GM15510 (cell line): Measurements from ENCODE around the gene STAM.

Source experiments
- POLR2A ChIP-seq: IDR thresholded peaks from 3 replicates; pipeline ENCODE4 v1.6.1; 2011; ENCODE audit warnings: borderline replicate concordance; ENCODE audit not compliant: insufficient read length; ENCODE audit errors: extremely low read depth

The STAM gene

DNA sequence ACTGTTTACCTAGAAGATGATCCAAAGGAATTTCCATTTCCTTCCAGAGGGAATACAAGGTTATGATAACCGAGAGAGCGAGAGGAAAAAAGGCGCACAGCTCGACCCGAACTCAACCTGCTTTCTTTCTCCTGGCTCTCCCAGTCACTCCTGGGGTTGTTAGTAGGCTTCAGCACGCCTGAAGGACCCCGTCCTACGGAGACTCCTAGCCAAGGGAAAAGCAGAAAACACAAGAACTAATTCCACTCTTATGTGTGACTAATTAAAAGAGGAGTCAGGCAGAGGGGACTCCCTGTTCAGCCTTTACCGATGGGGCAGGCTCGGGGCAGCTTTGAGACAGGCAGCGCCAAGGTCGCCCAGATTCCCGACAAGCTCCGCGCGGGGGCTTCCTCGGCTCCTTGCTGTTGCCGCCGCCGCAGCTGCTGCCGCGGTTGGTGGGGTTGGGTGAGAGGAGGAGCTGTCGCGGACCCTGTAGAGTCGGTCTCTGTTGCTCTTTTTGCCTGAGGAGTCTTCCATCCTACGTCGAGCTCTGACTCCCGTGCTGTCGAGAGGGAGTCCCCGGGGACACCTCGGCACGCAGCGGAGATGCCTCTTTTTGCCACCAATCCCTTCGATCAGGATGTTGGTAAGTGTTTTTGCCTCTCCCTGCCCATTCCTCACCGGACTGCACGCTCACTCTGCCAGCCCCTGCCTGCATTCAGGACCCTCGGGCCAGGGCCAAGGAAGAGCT, at the start of gene STAM:
Gene STAM (plus strand): TSS at position 397 of the 730 bp plus-strand sequence. CDS start 189 bp downstream, at position 586.
- TF ChIP-seq POLR2A = peak; percentile 65

- no peak for TF ChIP-seq POLR2A
These were observed 46.6 kb upstream of the STAM start for GRCh38 chr10:17597386-17597785.

GRCh38 chr10:17599089-17599488, 44.9 kb upstream of the STAM start:
- no peak for TF ChIP-seq POLR2A

- TF ChIP-seq POLR2A = no peak
These were observed 38.0 kb upstream of the STAM start for GRCh38 chr10:17605936-17606335.

GRCh38 chr10:17606547-17607040, 37.4 kb upstream of the STAM start:
- TF ChIP-seq POLR2A = no peak

DNA sequence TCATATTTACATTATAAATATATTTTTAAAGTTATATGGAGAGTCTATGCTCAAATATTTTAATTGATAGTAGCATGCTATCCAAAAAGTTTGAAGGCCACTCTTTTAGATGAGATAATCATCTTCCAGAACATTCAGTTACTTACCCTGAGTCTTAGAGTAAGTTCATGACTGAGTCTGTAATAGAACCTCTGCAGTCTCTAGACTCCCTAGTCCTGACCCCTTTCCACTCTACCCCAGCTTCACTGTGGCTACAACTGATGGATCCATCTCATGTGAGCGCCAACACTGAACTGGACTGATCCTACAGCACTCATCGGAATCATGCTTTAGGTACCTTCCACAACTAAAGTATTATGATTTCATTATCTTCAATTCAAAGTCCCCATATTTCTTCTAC, 36.9 kb upstream of the STAM start:
- TF ChIP-seq POLR2A = no peak

GRCh38 chr10:17607603-17608332, 36.2 kb upstream of the STAM start:
- no peak for TF ChIP-seq POLR2A

DNA sequence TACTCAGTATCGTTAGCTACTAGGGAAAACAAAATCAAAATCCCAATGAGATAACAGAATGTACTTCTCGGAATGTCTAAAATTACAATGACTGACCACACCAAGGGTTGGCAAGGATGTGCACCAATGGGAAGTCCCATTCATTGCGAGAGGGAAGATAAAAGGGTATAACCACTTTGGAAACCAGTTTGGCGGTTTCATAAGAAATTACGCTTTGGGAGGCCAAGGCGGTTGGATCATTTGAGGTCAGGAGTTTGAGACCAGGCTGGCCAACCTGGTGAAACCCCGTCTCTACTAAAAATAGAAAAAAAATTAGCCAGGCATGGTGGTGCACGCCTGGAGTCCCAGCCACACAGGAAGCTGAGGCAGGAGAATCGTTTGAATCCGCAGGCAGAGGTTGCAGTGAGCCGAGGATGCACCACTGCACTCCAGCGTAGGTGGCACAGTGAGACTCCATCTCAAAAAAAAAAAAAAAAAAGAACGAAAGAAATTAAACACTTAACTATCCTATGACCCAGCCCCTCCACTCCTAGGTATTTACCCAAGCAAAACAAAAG, 34.4 kb upstream of the STAM start:
- no peak for TF ChIP-seq POLR2A

DNA sequence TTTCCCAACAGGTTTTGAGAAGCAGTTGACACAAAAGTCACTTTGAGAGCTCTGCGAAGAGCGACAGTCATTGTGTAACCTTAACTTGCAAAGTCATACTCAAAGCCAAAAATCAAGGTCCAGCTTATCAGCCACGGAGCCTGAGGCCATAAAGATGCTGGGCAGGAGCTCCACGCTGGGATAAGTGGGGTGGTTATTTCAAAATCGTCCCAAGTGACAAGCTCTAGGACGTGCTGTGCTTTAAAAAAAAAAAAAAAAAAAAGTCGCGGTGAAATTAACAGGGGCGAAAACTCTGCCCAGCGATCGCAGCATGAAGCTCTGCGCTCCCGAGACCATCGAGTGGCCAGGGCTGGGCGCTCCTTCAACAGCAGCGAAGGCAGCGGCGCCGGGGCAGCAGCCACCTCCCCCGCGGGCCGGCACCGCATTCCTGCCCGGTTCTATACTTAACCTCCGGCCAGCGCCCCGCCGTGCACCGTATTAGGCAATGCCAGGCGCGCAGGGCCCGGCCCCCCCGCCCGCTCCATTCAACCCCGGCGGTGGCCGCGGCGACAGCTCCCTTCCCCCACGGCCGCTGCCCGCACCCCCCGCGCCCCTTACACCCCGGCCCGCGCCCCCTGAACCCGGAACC, 27.4 kb upstream of the STAM start:
- TF ChIP-seq POLR2A = no peak

- peak; percentile 41 for TF ChIP-seq POLR2A
These were observed 26.7 kb upstream of the STAM start, which contains the start of gene HACD1 for GRCh38 chr10:17617031-17617911. TSS of gene HACD1 (minus strand) at chr10:17617374. CDS start at chr10:17617339, 35 bp downstream.

DNA sequence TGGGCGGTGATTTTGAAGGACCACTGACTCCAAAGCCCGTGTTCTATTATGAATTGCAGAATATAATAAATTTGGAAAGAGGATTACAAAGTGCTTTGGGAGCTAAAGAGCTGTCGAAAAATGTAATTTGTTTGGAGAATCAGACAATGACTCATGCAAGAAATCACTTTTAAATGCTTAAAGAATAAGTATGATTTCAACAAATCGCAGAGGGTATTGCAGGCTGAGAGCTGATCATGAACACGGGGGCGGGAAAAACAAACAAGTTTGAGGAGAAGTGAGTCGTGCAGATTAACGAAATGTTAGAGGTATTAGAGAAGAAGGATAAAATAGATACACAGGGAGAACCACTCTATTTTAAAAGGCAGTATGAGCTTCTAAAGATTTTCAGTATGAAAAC, 21.9 kb upstream of the STAM start:
- TF ChIP-seq POLR2A = no peak

- no peak for TF ChIP-seq POLR2A
These were observed 19.0 kb upstream of the STAM start for GRCh38 chr10:17624996-17625395.

DNA sequence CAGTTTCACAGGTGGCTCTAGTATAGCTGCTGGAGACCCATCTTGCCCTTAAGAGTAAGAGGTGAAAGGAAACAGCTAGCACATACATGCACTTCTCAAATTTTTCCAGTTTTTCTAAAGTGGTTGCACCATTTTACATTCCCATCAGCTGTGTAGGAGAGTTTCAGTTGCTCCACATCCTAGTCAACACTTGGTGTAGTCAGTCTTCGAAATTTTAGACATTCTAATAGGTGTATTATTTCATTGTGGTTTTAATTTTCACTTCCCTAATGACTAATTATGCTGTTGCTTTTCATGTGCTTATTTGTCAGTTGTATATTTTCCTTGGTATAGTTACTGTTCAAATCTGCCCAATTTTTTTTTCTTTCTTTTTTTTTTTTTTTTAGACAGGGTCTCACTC, 17.3 kb upstream of the STAM start:
- no peak for TF ChIP-seq POLR2A

- TF ChIP-seq POLR2A = no peak
These were observed 10.6 kb upstream of the STAM start for GRCh38 chr10:17633353-17633752.

GRCh38 chr10:17637869-17638268, 6.1 kb upstream of the STAM start:
- no peak for TF ChIP-seq POLR2A

- no peak for TF ChIP-seq POLR2A
These were observed 3.6 kb upstream of the STAM start for GRCh38 chr10:17640331-17640816.
